NCI-H1417 treated with DMSO at 0.1 percent for 48 hours (cell line): ENCODE data around the gene IFNL1.
"Not testable (repeated sequence)": the region's sequence is repeated elsewhere in the genome, so short reads cannot be mapped to it uniquely, and the experiment has no call there.

Experiments
- DNase-seq: peaks from one replicate; lab custom pipeline; 2025; lab: John Stamatoyannopoulos, UW

IFNL1 gene

DNA sequence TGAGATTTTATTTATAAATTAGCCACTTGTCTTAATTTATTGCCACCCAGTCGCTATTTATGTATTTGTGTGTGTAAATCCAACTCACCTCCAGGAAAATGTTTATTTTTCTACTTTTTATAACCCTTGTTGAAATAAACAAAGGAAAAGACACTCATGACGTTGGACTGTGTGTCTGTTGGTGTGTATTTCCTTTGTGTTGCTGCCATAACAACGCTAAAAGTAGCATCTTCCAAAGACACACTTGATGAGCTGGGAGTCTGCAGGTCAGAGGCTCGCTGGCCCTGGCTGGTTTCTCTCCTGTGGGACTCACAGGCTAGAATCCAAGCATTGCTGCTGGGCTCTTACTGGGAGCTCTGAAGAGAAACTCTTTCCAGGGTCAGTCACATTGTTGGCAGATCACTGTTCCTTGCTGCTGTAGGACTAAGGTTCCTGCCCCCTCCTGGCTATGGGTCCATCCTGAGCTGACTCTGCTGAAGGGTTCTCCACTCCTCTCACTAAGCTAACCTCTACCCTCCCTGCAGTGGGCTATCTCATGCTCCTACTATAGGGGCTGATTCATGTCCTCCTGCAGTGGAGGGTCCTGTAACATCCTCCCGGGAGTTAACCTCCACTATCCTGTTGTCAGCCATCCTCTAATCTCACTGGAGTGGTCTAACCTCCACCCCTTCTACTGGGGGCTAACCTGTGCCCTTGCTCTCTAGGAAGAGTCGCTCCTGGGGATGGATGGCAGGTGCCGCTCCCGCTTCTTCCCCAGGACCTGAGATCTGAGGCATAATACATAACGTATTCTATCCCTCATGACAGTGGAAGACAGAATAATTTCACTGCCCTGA is 26.0 kb upstream of the IFNL1 start:
- no peak for DNase-seq

DNA sequence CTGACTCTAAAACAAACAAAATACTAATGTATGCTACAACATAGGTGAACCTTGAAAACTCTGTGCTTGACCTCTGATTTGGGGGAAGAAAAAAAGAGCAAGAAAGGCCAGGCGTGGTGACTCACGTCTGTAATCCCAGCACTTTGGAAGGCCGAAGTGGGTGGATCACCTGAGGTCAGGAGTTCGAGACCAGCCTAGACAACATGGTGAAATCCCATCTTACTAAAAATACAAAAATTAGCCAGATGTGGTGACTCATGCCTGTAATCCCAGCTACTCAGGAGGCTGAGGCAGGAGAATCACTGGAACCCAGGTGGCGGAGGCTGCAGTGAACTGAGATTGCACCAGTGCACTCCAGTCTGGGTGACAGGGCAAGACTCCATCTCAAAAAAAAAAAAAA is 22.3 kb upstream of the IFNL1 start:
- DNase-seq: not testable (repeated sequence)

DNA sequence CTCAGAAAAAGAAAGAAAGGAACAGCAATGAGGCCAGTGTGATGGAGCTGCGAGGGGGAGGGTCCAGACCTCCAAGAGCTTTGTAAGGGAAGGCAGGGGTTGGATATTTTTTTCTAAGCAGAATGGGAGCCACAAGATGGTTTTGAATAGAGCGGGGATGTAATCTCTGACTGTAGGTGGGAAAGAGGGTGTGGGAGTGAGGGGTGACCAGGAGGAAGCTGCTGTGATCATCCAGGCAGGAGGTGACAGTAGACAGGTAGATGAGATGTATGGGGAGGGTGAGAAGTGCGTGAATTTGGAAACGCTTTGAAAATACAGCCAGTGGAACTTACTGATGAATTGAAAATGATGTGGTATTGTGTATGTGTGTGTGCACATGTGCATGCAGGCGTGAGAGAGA is 20.6 kb upstream of the IFNL1 start:
- DNase-seq: no peak

DNA sequence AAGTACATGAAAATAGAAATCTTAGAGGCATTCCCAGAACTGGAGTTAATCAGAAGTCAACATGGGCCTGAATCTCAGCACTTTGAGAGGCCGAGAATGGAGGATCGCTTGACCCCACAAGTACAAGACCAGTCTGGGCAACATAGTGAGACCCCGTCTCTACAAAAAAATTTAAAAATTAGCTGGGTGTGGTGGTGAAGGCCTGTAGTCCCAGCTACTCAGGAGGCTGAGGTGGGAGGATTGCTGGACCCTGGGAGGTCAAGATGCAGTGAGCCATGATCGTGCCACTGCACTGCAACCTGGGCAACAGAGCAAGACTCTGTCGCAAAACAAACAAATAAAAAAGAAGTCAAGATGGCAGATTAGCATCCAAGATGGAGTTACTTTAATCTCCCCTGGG is 19.5 kb upstream of the IFNL1 start:
- no peak for DNase-seq

DNA sequence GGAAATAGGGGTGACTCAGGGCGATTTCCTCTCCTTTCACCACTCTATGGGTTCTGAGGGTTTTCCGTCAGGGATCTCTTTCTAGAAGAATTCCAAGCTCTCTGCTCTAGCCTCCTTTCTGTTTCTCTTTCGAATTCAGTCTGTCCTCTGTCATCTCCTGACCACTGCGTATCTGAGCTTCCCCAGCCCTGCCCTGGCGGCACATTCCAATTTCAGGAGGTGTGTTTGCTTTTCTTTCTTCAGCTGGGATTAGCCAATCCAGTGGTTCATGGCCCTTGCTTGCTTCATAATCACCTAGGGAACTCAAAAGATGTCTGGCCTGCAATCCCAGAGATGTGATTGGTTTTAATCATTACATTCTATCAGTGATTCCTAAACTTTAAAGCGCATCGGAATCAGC is 18.6 kb upstream of the IFNL1 start:
- no peak for DNase-seq

DNA sequence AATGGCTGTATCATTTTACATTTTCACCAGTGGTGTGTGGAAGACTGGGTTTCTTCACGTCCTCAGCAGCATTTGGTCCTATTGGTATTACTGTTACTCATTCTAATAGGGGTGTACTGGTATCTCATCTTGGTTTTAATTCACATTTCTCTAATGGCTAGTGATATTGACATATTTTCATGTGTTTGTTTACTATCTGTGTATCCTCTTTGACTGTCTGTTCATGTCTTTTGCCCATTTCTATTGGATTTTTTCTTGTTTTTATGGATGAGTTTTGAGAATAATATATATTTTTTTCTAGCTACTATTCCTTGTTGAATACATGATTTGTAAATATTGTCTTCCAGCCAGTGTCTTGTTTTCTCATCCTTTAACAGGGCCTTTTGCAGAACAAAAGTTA is 14.2 kb upstream of the IFNL1 start:
- DNase-seq: no peak

DNA sequence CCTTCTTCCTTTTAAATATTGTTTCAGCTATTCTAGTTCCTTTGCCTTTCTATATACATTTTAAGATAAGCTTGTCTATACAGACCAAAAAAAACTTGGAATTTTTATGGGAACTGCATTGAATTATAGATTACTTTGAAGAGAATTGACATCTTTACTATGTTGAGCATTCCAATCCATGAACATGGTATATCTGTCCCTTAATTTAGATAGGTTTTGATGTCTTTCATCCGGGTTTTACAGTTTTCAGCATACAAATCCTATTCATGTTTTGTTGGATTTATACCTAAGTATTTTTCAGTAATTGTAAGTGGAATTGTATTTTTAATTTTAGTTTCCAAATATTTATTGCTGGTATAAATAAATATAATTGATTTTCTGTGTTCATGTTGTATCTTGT is 12.2 kb upstream of the IFNL1 start:
- DNase-seq: no peak

DNA sequence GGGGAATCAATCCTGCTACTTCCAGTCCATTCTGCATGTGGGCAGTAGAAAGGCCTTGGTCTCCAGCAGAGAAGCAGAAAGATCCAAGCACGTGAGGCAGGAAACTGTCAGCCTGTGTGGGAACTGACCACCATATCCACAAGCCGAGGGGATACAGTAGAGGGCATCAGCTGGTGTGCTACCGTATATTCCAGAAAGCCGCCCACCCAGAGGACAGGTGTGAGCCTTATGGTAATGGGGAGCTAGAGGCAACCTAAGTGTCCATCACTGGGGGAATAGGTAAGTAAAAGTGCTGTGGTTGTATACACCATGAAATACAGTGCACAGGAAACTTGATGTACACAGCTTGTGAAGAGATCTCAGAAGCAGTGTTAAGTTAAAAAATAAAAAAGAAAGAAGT is 2.8 kb upstream of the IFNL1 start:
- DNase-seq: no peak

DNA sequence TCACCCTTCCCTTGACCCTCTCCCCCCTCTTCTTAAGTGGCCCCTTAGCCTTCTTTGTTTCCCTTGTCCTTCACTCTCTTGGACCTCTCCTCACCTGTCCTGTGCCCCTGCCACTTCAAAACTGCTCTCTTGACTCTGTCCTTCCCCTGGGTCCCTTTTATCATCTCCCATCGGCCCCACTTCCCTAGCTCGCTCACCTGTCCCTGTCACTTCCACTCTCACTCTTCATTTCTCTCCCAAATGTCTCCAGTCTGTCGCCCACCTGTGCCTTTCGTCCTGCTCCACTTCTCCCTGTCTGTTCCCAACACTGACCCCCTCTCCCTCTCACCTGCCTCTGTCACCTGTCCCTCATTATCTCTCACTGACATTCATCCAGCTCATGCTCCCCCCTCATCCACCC is 699 bp downstream of the IFNL1 start:
- no peak for DNase-seq

DNA sequence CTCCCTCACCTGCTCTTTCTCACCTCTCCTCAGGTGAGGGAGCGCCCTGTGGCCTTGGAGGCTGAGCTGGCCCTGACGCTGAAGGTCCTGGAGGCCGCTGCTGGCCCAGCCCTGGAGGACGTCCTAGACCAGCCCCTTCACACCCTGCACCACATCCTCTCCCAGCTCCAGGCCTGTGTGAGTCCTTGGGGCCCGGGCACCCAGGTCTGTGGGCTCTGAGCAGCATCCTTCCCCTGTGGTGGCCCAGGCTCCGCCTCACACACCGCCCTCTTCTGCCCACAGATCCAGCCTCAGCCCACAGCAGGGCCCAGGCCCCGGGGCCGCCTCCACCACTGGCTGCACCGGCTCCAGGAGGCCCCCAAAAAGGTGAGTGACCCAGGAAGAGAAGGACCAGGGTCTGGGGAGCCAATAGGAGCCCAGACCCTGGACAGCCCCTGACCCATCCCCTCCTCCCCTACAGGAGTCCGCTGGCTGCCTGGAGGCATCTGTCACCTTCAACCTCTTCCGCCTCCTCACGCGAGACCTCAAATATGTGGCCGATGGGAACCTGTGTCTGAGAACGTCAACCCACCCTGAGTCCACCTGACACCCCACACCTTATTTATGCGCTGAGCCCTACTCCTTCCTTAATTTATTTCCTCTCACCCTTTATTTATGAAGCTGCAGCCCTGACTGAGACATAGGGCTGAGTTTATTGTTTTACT is 1.9 kb downstream of the IFNL1 start:
- no peak for DNase-seq

DNA sequence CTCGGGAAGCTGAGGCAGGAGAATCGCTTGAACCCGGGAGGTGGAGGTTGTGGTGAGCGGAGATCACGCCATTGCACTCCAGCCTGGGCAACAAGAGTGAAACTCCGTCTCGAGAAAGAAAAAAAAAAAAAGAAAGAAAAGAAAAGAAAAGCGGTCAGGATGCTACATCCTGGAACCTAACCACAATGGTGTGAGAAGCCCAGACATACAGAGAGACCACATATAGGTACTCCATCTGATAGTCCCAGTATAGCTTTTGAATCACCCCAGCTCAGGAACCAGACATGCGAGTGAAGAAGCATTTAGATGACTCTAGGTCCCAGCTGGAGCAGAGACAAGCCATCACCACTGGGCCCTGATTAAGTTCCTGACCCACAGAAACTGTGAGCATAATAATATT is 3.2 kb downstream of the IFNL1 start:
- DNase-seq: no peak

DNA sequence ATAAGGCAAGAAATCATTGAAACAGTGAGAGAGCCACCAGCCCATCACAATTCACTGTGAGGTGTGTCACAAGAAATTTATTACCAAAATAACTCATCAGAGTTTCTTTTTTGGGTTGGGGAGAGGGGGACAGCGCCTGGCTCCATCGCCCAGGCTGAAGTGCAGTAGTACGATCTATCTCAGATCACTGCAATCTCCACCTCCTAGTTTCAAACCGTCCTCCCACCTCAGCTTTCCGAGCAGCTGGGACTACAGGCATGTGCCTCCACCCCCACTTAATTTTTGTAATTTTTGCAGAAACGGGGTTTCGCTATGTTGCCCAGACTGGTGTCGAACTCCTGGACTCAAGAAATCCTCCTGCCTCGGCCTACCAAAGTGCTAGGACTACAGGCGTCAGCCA is 3.6 kb downstream of the IFNL1 start:
- DNase-seq: no peak

DNA sequence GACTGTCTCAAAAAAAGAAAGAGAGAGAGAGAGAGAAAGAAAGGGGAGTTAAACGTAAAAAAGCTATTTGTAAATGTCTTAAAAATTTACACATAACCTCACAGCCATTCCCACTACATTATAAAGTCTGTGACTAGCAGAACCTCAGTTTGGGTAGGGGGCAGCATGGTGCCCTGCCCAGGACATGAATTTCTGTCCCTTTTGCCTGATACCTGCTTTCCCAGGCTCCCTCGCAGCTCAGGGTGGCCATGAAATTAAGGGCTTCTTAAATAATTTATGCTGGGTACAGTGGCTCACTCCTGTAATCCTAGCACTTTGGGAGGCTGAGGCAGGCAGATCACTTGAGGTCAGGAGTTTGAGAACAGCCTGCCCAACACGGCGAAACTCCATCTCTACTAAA is 4.8 kb downstream of the IFNL1 start:
- no peak for DNase-seq

DNA sequence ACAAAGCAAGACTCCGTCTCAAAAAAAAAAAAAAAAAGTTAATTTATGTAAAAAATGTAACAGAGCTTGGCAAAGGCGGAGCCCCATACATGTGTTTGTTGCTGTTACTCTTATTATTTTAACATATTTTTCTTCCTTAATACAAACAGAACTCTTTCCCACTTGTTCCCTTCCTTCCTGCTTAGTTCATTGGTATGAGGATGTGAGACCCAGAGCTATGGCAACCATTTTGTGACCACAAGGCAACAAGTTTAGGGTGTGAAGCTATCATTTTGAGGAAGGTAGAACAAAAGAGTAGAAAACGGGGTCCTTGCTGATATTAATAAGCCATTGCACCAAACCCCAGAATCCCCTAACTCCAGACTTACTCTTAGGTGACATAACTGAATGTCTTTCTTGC is 5.4 kb downstream of the IFNL1 start:
- DNase-seq: no peak

DNA sequence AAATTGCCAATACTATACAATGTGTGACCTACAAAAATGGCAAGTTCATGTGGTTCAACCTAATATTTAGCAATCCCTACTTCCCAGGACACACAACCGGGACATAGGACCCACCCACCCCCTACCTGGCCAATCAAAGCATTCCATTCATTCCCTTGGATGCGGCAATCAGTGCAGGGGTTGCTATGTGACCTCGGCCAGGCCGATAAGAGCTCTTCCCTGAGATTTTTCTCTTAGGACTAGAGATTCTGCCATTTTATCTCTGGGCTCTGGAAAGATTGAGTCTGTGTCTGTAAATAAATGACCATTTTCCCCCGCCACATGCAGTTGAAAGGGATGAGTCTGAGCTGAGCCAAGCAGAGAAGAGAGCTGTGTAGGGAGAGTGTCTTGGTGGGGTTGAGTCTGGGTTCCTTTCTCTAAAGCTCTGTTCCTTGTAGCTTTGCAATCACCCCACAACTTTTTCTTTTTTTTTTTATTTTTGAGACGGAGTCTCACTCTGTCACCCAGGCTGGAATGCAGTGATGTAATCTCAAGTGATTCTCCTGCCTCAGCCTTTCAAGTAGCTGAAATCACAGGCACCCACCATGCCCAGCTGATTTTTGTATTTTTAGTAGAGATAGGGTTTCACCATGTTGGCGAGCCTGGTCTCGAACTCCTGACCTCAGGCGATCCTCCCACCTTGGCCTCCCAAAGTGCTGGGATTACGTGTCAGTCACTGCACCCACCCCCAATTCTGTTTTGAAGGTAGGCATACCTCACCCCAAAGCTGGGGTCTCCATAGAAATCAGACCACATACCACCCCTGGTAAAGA is 7.4 kb downstream of the IFNL1 start:
- no peak for DNase-seq

DNA sequence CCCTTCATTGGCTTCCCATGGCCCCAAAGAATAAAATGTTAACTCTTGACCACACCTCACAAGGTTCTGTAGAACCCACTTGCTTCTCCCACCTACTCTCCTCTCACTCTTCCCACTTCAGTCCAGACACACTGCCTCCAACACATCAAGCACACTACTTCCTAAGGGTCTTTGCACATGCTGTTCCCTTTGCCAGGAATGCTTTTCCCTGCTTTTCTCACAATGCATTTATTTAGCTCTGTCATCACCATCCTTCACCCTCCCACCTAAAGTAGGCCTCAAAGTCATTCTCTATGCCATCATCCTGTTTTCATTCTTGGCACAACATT is 7.9 kb downstream of the IFNL1 start:
- no peak for DNase-seq

DNA sequence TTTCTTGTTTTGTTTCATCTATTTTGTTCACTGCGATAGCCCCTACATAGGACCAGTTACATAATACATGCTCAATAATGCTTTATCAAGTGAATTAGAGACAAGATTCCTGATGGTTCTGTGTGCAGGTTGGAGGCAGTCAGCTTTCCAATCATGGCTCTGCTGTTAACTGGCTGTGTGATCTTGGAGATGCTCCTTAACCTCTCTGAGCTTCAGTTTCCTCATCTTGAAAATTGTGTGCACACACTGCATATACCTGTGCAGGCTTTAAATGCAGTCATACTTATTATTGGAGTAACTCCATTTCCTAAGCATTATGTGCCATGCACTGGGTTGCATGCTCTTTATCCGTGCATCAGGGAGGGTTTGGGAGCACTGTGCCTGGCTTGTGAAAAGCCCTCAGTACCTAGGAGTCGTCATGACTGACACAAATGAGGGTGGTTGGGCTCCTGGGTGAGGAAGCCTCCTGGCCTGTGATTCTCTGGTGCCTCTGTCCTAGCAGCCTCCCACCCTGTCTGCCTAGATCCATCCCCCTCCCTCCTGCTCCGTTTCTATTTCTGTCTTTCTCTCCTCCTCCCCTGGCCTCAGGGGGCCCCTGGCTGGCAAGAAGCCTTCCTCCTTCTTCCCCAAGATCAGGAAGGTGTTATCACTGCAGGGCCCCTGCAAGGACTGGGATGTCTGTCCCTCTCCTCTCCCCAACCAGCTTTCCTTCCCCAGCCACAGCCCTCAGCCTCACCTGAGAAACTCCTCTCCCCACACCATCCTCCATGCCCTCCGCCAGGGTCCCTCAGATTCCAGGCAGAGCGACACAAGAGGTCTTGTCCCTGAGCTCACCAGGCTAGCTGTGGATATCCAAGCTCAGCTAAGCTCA is 8.7 kb downstream of the IFNL1 start:
- DNase-seq: no peak

DNA sequence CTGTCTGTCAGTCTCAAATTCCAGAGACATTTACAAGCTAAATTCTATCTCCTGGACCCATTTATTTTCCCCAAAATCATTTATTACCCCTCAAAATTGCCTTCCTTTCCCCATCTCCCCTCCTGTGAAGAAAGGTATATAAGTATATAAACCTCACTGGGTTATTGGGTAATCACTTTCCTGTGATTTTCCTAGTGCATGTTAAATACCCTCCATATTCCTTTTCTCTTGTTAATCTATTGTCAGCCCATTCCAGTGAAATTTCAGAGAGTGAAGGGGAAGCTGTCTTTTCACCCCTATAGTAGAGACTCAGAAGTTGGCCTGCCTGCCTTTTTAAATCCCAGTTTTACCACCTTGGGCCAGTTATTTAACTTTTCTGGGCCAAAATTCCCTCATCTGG is 9.9 kb downstream of the IFNL1 start:
- no peak for DNase-seq

DNA sequence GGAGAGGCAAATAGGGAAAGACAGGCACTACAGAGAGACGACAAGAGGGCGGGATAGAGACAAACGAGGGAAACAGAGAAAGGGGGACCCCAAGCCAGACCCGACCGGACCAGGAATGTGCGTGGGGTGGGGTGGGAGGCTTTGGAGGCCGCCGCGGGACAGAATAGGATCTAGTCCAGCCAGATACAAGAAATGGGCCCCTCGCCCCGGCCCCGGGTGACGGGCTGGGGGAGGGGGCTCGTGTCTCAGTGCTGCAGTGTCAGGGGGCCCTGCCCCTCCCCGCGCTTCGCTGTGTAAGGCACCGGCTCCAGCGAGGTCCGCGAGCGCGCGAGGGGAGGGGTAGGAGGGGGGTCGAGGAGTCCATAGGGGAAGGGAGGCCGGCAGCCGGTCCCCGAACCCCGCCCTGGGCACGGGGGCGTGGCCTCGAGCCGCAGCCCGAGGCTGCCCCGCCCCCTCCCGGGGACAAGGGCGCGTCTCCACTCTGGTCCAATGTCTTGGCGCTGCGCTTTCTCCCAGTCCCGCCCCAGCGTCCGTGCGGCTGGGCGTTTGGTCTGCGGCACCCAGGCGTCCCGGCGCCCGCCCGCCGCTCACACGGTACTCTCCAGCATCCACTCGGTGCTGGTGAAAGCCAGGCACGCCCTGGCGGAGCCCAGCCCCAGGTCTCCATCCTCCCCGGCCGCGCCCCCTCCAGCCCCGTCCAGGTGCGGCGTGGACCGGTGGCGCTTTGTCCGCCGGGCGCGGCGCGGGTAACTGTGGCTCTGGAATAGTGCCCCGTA is 11.0 kb downstream of the IFNL1 start:
- no peak for DNase-seq

DNA sequence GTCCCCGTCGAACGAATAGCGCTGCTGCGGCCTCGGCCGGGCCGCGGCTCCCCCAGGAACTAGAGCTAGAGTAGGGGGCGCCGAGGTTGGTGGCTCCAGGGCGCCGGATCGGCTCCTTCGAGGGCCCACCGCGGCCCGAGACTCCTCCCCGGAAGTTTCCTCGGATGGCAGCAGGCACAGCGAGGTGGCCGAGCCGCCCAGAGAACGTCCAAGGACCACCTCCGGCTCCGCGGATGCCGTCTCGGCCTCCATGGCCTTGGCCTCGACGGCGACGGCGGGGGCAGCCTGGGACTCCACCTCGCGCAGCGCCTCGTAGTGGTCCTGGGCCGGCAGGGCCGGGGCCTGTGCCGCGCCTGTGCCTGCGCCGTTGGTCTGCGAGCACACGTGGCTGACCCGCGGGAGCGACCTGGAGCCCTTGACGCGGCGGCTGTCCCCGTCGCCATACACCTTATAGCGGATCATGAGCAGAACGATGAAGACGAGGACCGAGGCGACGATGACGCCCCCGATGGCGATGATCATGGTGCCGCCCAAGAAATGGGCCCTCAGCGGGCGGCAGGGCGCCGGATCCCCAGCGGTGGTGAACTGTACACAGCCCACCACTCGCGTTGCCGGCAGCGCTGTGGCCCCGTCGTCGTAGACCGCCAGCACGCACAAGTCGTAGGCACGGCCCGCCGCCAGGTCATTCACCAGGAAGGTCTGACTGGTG is 11.8 kb downstream of the IFNL1 start:
- DNase-seq: no peak
